Measurements from ENCODE around the gene SLC9B1.

SLC9B1 gene

GRCh38 chr4:102871772-102872171, 147.7 kb downstream of the SLC9B1 start:
- no peak overlapping the region for H2AFZ ChIP-seq (ENCODE audit: low read length)

GRCh38 chr4:102869569-102870197, 149.8 kb downstream of the SLC9B1 start:
- Histone ChIP-seq H3K4me3 (ENCODE audit: low read depth, low read length, poor library complexity, severe bottlenecking) (peak overlapping the region; percentile 70), H3F3A (ENCODE audit: insufficient read depth, low read length) (no peaks in the 10 kb centered on the region; the same call in 1 of the 2 replicates), H3K27ac (ENCODE audit: low read depth, low read length, poor library complexity, severe bottlenecking) (peak overlapping the region; percentile 99), H3K36me3 (ENCODE audit: insufficient read depth, low read length) (peaks cover 38% of the 10 kb centered on the region), H3K9ac (ENCODE audit: low read length) (peak overlapping the region; percentile 77), H3K9me3 (ENCODE audit: low read length) (0 out of 2 replicates have a peak, but pooled peaks cover 2% of the 10 kb centered on the region), H2AFZ (ENCODE audit: low read length) (no peak overlapping the region), H3K27me3 (ENCODE audit: insufficient read depth, low read length) (no peaks in the 10 kb centered on the region), H3K4me2 (ENCODE audit: low read length) (peak overlapping the region; percentile 88), H3K4me1 (ENCODE audit: insufficient read depth, low read length, severe bottlenecking) (peaks cover 40% of the 10 kb centered on the region), H3K79me2 (ENCODE audit: insufficient read depth, low read length) (peaks cover 68% of the 10 kb centered on the region), H3K9me2 (ENCODE audit: low read depth, low read length) (no peaks in the 10 kb centered on the region), H4K20me1 (ENCODE audit: insufficient read depth, low read length) (no peaks in the 10 kb centered on the region)
- TF ChIP-seq CTCF (IDR thresholded peaks at IDR 0.05; ENCODE audit: low read length) (no peak), EZH2 (IDR thresholded peaks at IDR 0.05; ENCODE audit: borderline replicate concordance, low read length) (no peak)

More at GRCh38 chr4:102871772-102872171, 147.7 kb downstream of the SLC9B1 start:
- H3K36me3 ChIP-seq (ENCODE audit: insufficient read depth, low read length), result peaks cover 52% of the 10 kb centered on the region
- no peaks in the 10 kb centered on the region for H4K20me1 ChIP-seq (ENCODE audit: insufficient read depth, low read length)
- TF ChIP-seq EZH2 (IDR thresholded peaks at IDR 0.05; ENCODE audit: borderline replicate concordance, low read length) (no peak), CTCF (IDR thresholded peaks at IDR 0.05; ENCODE audit: low read length) (no peak)
- H3K4me3 ChIP-seq (ENCODE audit: low read depth, low read length, poor library complexity, severe bottlenecking), result no peak overlapping the region
- no peak overlapping the region for H3K9ac ChIP-seq (ENCODE audit: low read length)
- H3K4me2 ChIP-seq (ENCODE audit: low read length), result no peak overlapping the region
- no peaks in the 10 kb centered on the region for H3K9me2 ChIP-seq (ENCODE audit: low read depth, low read length)
- H3F3A ChIP-seq (ENCODE audit: insufficient read depth, low read length), result no peaks in the 10 kb centered on the region; the same call in 1 of the 2 replicates
- H3K27ac ChIP-seq (ENCODE audit: low read depth, low read length, poor library complexity, severe bottlenecking), result no peak overlapping the region
- H3K79me2 ChIP-seq (ENCODE audit: insufficient read depth, low read length), result peaks cover 51% of the 10 kb centered on the region
- H3K27me3 ChIP-seq (ENCODE audit: insufficient read depth, low read length), result no peaks in the 10 kb centered on the region
- H3K4me1 ChIP-seq (ENCODE audit: insufficient read depth, low read length, severe bottlenecking), result peaks cover 29% of the 10 kb centered on the region
- peaks cover 11% of the 10 kb centered on the region; the same call in 1 of the 2 replicates for H3K9me3 ChIP-seq (ENCODE audit: low read length)

- Histone ChIP-seq H3K4me3 (ENCODE audit: low read depth, low read length, poor library complexity, severe bottlenecking) (peak within 1 kb of the TSS; percentile 70), H3K79me2 (ENCODE audit: insufficient read depth, low read length) (peaks cover 71% of the 10 kb centered on the region), H3K4me1 (ENCODE audit: insufficient read depth, low read length, severe bottlenecking) (peaks cover 40% of the 10 kb centered on the region), H2AFZ (ENCODE audit: low read length) (no peak within 1 kb of the TSS), H3K4me2 (ENCODE audit: low read length) (peak within 1 kb of the TSS; percentile 88), H3K27ac (ENCODE audit: low read depth, low read length, poor library complexity, severe bottlenecking) (peak within 1 kb of the TSS; percentile 99), H3K9me2 (ENCODE audit: low read depth, low read length) (no peaks in the 10 kb centered on the region), H3K9me3 (ENCODE audit: low read length) (no peaks in the 10 kb centered on the region), H3F3A (ENCODE audit: insufficient read depth, low read length) (no peaks in the 10 kb centered on the region; the same call in 1 of the 2 replicates), H3K27me3 (ENCODE audit: insufficient read depth, low read length) (no peaks in the 10 kb centered on the region), H3K36me3 (ENCODE audit: insufficient read depth, low read length) (peaks cover 38% of the 10 kb centered on the region), H4K20me1 (ENCODE audit: insufficient read depth, low read length) (no peaks in the 10 kb centered on the region), H3K9ac (ENCODE audit: low read length) (peak within 1 kb of the TSS; percentile 77)
- TF ChIP-seq EZH2 (IDR thresholded peaks at IDR 0.05; ENCODE audit: borderline replicate concordance, low read length) (no peak), CTCF (IDR thresholded peaks at IDR 0.05; ENCODE audit: low read length) (no peak)
Observed at GRCh38 chr4:102868781-102869568, 150.5 kb downstream of the SLC9B1 start, which contains the start of gene CISD2. Gene CISD2, plus strand, starts transcription at chr4:102868992. Its CDS starts 93 bp downstream, at chr4:102869085.

Data from OCI-LY1 (cell line).